ENCODE measurements around the gene HPSE. TPM values are rescaled to one million over a fixed set of nuclear protein-coding genes. Genes with fewer than 3 reads are reported as not detected.

Gene HPSE
- total RNA-seq, 1 donor from 2014 or later, result 0.69 TPM

DNA sequence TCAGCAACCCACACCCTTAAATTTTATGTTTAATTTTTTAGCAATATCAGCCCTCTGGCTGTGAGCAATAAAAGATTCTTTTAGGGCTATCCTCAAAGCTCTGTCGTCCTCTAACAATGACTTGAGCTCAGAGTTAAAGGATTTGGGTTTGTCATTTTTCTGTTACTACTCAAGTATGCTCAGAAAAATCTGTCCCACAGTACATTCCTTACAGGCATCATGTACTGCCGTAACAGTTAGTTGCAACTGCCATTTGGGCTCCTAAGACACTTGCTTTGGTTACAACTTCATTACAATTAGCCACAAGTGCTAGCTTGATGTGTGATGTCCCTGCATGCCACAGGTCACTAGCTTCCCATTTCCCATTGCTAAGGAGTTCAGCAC, 83.2 kb downstream of the HPSE start:
- no peak overlapping the region for H3K4me3 ChIP-seq (ENCODE audit: low read depth, low read length)
- no peak for DNase-seq (ENCODE audit: low read depth)
- TF ChIP-seq, protein P1, sequence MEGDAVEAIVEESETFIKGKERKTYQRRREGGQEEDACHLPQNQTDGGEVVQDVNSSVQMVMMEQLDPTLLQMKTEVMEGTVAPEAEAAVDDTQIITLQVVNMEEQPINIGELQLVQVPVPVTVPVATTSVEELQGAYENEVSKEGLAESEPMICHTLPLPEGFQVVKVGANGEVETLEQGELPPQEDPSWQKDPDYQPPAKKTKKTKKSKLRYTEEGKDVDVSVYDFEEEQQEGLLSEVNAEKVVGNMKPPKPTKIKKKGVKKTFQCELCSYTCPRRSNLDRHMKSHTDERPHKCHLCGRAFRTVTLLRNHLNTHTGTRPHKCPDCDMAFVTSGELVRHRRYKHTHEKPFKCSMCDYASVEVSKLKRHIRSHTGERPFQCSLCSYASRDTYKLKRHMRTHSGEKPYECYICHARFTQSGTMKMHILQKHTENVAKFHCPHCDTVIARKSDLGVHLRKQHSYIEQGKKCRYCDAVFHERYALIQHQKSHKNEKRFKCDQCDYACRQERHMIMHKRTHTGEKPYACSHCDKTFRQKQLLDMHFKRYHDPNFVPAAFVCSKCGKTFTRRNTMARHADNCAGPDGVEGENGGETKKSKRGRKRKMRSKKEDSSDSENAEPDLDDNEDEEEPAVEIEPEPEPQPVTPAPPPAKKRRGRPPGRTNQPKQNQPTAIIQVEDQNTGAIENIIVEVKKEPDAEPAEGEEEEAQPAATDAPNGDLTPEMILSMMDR (conservative IDR thresholded peaks at IDR 0.05; ENCODE audit: low read depth, low read length), result no peak

DNA sequence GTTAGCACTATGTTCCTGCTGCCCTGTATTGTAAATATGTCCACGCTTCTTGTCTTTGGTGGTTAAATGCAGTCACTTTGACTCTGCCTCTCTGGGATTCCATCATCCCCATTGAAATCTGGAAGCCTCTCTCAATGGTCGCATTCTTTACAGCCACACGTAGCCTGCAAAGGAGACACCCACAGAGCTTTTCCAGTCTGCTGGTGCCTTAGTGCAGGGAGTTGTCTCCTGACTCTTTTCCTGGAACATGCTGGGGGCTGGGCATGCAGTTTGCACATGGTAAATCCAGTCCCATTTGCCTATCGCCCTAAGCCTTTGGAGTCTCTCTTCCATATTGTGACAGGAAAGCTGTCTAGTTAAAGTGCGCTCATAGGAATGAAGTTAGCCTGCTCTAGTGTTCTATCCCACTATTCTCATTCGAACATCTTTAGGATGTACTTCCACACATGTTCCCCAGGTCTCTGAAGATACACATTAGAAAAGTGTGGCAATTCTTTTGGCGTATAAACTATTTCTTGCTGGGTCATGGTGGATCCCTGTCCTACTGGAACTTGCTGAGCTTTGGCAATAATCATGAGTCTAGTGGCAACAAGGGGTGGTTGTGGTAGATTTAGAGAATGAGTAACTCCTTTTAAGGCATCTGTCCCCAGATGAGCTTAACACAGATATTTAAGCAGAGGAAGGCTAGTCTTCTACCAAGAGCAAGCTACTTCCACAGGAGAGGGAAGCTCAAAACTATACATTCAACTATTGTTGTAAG, 83.8 kb downstream of the HPSE start:
- no peak for DNase-seq (ENCODE audit: low read depth)
- TF ChIP-seq, protein P1 (conservative IDR thresholded peaks at IDR 0.05; ENCODE audit: low read depth, low read length), result no peak
- H3K4me3 ChIP-seq (ENCODE audit: low read depth, low read length), result no peak overlapping the region

DNA sequence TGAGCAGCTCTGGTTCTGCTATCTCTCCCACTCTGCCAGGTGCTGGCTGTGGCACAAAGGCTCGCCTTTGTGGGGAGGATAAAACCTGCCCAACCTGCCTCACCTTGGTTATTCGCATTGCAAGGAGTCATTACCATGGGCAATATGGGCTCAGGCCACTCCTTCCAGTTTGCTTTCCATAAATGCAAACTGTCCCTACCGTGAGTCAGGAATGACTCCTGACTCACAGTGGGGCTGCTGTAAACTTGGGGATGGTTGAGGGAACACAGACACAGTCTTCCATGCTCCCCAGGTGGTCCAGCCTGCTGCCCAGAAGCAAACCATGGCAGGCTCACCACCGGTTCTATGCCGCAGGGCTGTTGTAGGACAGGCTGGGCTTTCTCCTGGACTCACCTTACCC, 86.2 kb downstream of the HPSE start:
- no peak for DNase-seq (ENCODE audit: low read depth)
- no peak overlapping the region for H3K4me3 ChIP-seq (ENCODE audit: low read depth, low read length)
- TF ChIP-seq, protein P1 (conservative IDR thresholded peaks at IDR 0.05; ENCODE audit: low read depth, low read length), result no peak

DNA sequence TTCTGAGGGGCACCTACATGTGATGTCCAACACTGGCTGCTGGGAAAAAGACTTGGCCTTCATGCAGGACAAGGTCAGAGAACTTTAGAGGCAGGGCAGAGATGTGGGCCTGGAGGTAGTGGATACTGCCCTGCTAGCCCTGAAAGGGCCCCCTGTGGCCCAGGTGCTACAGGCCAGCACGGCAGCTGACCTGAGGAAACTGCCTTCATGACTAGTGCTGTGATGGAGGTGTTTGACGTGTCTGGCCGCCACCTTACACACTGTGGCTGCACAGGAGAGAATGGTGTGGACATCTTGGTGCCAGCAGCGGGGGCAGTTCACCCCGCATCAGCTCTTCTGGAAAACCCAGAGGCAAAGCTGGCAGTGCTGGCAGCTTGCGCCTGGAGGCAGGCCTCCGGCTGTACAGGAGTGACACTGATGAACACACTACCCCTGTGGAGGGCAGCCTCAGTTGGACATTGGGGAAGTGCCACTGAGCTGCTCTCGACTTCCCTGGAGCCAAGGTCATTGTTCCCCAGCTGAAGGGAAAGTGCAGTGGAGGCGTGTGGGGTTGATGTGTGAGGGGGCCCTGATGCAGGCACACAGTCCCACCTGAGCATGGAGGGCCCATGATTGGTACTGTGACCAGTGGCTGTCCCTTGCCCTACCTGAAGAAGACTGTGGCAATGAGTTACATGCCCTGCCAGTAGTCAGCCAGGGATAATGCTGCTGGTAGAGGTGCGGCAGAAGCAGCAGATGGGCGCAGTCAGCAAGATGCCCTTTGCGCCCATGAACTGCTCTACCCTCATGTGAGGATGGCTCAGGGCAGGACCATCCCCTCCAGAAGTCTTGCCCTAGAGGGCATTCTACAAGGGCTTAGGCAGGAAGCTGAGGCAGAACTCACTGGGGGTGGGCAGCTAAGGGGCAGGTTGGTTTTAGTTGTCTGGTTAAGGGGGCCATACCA, 87.0 kb downstream of the HPSE start:
- TF ChIP-seq, protein P1 (conservative IDR thresholded peaks at IDR 0.05; ENCODE audit: low read depth, low read length), result no peak
- H3K4me3 ChIP-seq (ENCODE audit: low read depth, low read length), result no peak overlapping the region

More for the DNA sequence above, 87.0 kb downstream of the HPSE start:
- DNase-seq (ENCODE audit: low read depth), result no peak

Other genes starting within 250 kb of the HPSE start
- gene PLAC8, start 220.1 kb downstream of the HPSE start, total RNA-seq, result 1.7 and 8.4 TPM in 2 replicates
- gene COQ2, start 50.0 kb downstream of the HPSE start, total RNA-seq, result 28.8 and 36.4 TPM in 2 replicates
- 5.8 and 8.6 TPM in 2 replicates for gene HELQ, start 121.0 kb upstream of the HPSE start, total RNA-seq
- 19.0 and 32.1 TPM in 2 replicates for gene MRPS18C, start 121.2 kb upstream of the HPSE start, total RNA-seq
- 11.3 and 11.9 TPM in 2 replicates for gene ABRAXAS1, start 150.3 kb upstream of the HPSE start, total RNA-seq
- 26.4 and 45.9 TPM in 2 replicates for gene GPAT3, start 201.3 kb upstream of the HPSE start, total RNA-seq